ENCODE measurements around the gene PSMB11.

DNA sequence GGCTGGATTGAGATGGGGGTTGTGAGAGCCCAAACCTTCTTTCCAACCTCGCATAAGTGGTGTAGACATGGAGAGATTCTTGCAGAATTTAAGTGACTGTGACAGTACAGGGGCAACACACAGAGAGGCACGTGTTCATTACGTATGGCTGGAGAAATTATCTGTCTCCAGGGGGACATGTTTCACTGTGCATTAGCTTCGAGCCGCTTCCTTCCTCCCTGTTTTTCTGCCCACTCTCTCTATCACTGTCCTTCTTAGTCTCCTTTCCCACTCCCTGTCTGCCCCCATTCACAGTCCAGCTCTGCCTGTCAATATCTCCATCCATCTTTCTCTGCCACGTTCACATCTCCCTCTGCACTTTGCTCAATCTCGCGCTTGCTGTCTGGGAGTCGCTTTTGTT lies 20.6 kb upstream of the PSMB11 start:
- TF ChIP-seq, protein P1, sequence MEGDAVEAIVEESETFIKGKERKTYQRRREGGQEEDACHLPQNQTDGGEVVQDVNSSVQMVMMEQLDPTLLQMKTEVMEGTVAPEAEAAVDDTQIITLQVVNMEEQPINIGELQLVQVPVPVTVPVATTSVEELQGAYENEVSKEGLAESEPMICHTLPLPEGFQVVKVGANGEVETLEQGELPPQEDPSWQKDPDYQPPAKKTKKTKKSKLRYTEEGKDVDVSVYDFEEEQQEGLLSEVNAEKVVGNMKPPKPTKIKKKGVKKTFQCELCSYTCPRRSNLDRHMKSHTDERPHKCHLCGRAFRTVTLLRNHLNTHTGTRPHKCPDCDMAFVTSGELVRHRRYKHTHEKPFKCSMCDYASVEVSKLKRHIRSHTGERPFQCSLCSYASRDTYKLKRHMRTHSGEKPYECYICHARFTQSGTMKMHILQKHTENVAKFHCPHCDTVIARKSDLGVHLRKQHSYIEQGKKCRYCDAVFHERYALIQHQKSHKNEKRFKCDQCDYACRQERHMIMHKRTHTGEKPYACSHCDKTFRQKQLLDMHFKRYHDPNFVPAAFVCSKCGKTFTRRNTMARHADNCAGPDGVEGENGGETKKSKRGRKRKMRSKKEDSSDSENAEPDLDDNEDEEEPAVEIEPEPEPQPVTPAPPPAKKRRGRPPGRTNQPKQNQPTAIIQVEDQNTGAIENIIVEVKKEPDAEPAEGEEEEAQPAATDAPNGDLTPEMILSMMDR (IDR thresholded peaks at IDR 0.05 in 2 of 3, conservative IDR thresholded peaks at IDR 0.05 in 1 of 3; ENCODE audit: borderline replicate concordance in 1 of 3, insufficient read depth in 1 of 3, low read depth in 2 of 3, low read length in 2 of 3) = no peak
- no peak for TF ChIP-seq YY1 (IDR thresholded peaks at IDR 0.05; ENCODE audit: extremely low read depth, insufficient replicate concordance, low read depth, low read length)
- no peak for TF ChIP-seq JUND (IDR thresholded peaks at IDR 0.05)
